ENCODE results near the gene ABCG1.

DNA sequence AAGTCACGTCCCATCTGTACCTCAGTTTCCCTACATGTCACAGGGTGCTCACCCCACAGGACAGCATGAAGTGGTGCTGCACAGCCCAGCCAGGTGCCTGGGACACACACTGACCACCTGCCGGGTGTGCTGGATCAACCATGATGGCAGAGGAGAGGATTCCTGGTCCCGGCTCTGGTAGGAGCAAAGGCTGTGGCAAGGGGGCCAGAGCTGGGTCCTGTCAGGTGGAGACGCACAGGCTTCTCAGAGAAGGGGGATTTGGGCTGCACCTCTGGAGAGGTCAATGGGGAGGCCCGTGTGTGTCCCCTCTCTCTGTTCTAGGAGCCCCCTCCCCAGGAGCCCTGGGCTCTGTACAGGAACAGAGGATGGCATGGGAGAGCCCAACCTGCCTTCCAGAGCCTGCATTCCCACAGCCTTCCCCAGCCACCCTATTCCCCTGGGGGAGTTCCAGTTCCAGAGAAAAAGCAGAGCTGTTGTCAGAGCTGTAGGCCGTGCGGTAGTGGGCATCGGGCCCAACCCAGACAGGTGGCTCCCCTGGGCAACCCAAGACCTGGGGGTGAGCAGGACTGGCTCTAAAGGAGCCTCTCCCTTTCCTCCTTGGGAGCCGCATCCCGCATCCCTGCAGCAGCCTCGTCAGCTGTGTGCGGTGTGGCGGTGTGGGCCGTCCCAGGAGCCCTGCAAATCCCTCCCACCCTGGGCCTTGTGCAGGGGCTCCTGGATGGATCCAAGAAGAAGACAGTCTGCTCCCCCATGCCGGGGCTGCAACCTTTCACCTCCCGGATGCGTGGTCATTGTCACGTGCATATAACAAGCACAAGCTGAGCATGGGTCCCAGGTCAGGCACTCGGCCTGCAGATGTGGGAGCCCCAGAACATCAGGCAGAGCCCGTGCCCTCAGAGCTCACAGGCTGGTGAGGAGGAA lies 99.1 kb downstream of the ABCG1 start:
- TF ChIP-seq EZH2 (IDR thresholded peaks at IDR 0.05; ENCODE audit: borderline replicate concordance, low read depth, low read length, severe bottlenecking) (no peak), GATA2 (IDR thresholded peaks at IDR 0.05; ENCODE audit: insufficient read depth, insufficient read length, low read depth, low read length) (no peak), POLR2A (IDR thresholded peaks at IDR 0.05; ENCODE audit: low read depth, low read length) (no peak), POLR2AphosphoS5 (IDR thresholded peaks at IDR 0.05; ENCODE audit: insufficient read depth, low read depth, low read length) (no peak)
- TF ChIP-seq, protein P1, sequence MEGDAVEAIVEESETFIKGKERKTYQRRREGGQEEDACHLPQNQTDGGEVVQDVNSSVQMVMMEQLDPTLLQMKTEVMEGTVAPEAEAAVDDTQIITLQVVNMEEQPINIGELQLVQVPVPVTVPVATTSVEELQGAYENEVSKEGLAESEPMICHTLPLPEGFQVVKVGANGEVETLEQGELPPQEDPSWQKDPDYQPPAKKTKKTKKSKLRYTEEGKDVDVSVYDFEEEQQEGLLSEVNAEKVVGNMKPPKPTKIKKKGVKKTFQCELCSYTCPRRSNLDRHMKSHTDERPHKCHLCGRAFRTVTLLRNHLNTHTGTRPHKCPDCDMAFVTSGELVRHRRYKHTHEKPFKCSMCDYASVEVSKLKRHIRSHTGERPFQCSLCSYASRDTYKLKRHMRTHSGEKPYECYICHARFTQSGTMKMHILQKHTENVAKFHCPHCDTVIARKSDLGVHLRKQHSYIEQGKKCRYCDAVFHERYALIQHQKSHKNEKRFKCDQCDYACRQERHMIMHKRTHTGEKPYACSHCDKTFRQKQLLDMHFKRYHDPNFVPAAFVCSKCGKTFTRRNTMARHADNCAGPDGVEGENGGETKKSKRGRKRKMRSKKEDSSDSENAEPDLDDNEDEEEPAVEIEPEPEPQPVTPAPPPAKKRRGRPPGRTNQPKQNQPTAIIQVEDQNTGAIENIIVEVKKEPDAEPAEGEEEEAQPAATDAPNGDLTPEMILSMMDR (IDR thresholded peaks at IDR 0.05; ENCODE audit: extremely low read depth in 1 of 2, insufficient read depth in 1 of 2, low read depth in 1 of 2, low read length in 2 of 2), result no peak
- TF ChIP-seq, protein P2, sequence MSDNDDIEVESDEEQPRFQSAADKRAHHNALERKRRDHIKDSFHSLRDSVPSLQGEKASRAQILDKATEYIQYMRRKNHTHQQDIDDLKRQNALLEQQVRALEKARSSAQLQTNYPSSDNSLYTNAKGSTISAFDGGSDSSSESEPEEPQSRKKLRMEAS (IDR thresholded peaks at IDR 0.05; ENCODE audit: insufficient read depth, insufficient read length), result no peak

All from endothelial cell of umbilical vein (primary cell).